Left cardiac atrium (tissue), 4 donors: Measurements from ENCODE around the gene TIMM13. TPM values are rescaled to one million over a fixed set of nuclear protein-coding genes. Genes with fewer than 3 reads are reported as not detected.

Experiments
- ATAC-seq, 2 donors: fragments of 200-7000 bp; cut with Tn5 transposase; one replicate each; pipeline ENCODE4 v1.9.1; 2020; ENCODE audit warnings: mild to moderate bottlenecking in 2 of 2, moderate library complexity in 2 of 2
- DNase-seq: peaks from one replicate; pipeline ENCODE4 v3.0.0-alpha.2; 2020
- intact Hi-C, 2 donors: fragments of 100-400 bp; cut with DNase I; formaldehyde crosslinking; loops; one replicate each; pipeline versions ENCODE4 v1.14.1 to v1.15.1; 2022 to 2023
- total RNA-seq, 2 donors: library from RNA; stranded (reverse); fragmentation: NEBNext Ultra II Directional; extraction: Animal tissue kit (Norgen Biotek cat#: 25700); gene quantifications; one replicate each; pipeline ENCODE4 v1.2.1, GENCODE V29; 2021
- donor health status: DM: no; HTN: yes; CAD: no.
- donor health status: DM: no; HTN: yes; CAD: no; lungs with severe emphysema.
- donor health status: DM: yes; HTN: yes; CAD: no.
- donor health status: Dilated cardiomyopathy.

TIMM13 gene
- total RNA-seq, 2 donors from 2014 or later, result 76.8 to 78.7 TPM

- intact Hi-C loops, result no loop called here
- no peak for ATAC-seq
- no peak for DNase-seq
These were observed 30.1 kb upstream of the TIMM13 start for GRCh38 chr19:2457394-2458037.

- ATAC-seq (peak; percentile 22 to 35), DNase-seq (peak; percentile 51)
- intact Hi-C loops, result no loop called here
These were observed 28.6 kb upstream of the TIMM13 start for GRCh38 chr19:2455851-2456570.

DNA sequence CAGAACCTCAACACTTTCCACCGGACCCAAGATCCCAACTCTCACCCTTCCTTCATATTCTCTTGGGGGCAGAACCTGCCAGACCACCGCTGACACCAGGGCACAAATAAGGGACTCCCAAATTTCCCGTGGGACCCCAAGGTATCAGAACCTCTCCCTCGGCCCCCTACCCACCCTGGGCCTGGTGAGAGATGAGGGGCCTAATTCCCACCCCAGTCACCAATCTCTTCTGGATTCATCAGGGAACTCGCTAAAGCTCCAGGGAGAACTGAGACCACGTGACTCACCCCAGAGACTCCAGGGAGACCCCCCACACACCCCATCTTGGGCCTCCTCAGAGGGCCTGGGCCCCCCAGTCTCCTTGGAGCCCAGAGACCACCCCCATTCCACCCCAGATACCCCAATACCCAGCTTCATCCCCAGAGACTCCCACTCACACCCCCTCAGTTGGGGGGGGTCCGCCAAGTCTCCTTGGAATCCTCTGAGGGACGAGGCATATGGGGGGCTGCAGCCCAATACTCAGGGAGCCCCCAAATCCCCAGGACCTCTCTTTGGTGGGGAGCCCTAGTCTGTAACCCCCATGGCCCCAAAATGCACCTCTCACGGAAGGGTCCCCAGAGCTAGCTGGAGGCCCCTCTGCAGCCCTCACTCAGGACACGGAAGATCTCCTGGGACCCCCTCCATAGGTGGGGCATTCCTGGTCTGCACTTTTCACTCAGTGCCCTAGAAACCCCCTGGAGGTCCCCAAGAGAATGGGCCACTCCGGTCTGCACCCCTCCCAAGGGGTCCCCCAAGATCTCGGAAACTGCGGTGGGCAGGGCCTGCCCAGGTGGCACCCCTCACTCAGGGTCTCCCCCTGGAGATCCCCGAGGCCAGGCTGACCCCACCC is 27.8 kb upstream of the TIMM13 start:
- ATAC-seq (peak in 1 of 2 donors; percentile 4), DNase-seq (peak; percentile 15)
- intact Hi-C loops, result no loop called here

GRCh38 chr19:2454199-2454961 is 27.0 kb upstream of the TIMM13 start:
- DNase-seq (peak; percentile 12), ATAC-seq (no peak)
- intact Hi-C loops, result no loop called here

GRCh38 chr19:2453431-2454025 is 26.1 kb upstream of the TIMM13 start:
- intact Hi-C loops, result no loop called here
- ATAC-seq (no peak), DNase-seq (no peak)

GRCh38 chr19:2451741-2452140 is 24.4 kb upstream of the TIMM13 start:
- ATAC-seq (no peak), DNase-seq (no peak)
- intact Hi-C loops, result no loop called here

- intact Hi-C loops, result no loop called here
- no peak for ATAC-seq
These were observed 23.8 kb upstream of the TIMM13 start for GRCh38 chr19:2451138-2451537.

GRCh38 chr19:2449019-2449418 is 21.6 kb upstream of the TIMM13 start:
- intact Hi-C loops, result no loop called here
- ATAC-seq (no peak), DNase-seq (no peak)

More at GRCh38 chr19:2451138-2451537, 23.8 kb upstream of the TIMM13 start:
- DNase-seq, result no peak

DNA sequence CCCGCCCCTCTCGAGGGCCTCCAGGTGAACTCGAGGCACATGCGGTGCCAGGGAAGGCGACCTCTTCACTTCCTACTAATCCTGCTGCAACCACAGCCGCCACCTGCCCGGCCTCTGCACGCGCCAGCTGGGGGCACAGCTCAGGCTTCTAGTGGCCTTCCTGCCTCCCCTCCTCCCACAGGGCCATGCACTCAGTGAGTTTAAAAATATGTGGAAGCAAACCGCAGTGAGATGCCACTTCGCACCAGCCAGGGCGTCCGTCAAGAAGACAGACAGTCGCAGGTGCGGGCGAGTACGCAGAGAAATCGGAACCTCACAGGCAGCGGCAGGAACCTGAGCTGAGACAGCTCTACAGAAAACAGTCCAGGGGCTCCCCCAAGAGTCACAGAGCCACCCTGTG is 19.0 kb upstream of the TIMM13 start:
- DNase-seq, result no peak
- no peak for ATAC-seq
- intact Hi-C loops, result no loop called here

DNA sequence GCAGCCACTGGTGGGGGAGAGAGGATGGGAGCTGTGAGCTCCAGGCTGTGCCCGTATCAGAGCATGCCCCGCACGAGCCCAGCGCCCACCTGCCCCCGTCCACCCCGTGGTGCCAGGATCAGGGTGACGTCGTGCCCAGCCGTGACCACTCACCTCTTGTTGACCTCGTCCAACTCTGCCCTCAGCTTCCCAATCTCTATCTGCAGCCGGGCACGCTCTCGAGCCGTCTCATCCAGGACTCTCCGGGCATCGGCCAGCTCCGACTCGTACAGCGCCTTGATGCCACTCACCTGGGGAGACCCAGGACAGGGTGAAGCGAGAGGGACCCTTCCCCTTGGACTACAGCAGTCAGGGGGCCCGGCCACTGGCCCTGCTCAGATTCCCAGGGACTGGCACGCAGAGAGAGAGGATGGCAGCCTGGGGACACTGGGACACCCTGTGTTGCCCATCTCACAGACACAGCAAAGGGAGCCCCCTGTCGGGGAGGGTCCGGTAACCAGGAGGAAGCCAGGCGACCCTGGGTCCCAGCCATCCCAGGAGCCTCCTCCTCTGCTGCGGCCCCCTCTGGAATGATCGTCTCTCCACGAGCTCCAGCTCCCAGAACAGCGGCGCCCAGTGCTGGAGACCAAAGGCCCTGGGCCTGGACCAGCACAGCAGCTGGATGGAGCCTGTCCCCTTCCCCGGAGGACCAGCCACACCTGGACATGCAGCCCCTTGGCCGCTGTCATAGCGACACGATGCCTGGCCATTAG is 17.0 kb upstream of the TIMM13 start:
- no peak for DNase-seq
- no peak for ATAC-seq
- intact Hi-C loops, result no loop called here

DNA sequence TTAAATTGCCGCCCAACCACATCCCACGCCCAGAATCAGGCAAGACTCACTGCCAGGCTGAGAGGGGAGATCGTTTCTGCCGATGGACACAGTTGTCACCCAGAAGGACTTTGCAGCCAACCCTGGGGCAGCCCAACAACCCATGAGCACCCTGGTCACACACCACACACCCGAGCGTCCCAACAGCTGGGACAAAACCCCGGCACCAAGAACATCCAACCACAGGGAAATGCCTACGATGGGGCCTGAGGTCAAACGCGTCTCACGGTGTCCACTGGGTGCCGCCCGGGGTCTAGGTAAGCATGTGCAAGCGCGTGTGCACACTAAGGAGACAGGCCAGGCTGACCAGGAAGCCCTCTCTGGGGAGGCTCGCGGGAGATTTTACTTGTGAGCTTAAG is 16.4 kb upstream of the TIMM13 start:
- intact Hi-C loops, result no loop called here
- no peak for DNase-seq
- ATAC-seq, result no peak

DNA sequence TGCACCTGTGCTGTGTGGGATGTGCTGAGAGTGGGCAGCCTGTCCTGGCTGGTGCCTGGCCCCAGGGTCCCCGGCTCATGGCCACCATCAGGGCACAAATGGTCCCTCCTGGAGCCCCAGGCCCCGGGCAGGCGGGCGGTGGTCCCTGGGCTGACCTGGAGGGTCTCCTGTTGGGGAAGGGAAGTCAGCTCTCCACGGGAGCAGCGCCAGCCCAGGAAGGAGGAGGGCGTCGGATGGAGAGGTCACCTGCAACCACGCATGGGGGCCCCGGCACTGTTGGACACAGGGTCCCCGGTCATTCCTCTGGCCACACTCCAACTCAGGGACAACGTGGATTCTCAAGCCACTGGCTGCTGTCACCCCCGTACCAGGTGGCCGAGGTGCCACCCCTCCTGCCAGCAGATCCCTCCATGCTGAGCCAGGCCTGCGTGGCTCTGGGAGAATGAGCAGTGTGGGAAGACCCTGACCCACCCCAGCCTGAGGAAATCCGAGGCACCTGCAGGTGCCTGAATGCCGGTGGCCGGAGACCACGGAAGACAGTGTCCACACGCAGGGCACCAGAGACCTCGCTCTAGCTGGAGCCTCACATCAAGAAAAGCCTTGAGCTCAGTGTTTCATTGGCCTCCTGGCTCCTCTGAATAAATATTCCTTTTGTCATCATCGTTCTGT is 15.9 kb upstream of the TIMM13 start:
- ATAC-seq (no peak), DNase-seq (no peak)
- intact Hi-C loops, result no loop called here

GRCh38 chr19:2441096-2441752 is 13.8 kb upstream of the TIMM13 start:
- no peak for DNase-seq

DNA sequence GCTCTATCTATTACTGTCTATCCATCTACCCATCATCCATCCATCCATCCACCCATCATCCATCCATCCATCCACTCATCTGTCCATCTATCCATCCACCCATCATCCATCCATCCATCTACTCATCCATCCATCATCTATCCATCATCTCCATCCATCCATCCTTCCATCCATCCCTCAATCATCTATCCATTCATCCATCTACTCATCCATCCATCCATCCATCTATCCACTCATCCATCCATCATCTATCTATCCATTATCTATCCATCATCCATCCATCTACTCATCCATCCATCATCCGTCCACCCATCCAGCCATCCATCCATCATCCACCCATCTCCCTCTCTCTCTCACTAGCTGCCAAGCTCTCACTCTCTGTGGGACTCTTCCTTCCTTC is 13.1 kb upstream of the TIMM13 start:
- ATAC-seq (no peak), DNase-seq (no peak)
- intact Hi-C loops, result no loop called here

More at GRCh38 chr19:2441096-2441752, 13.8 kb upstream of the TIMM13 start:
- ATAC-seq, result no peak
- intact Hi-C loops, result no loop called here

DNA sequence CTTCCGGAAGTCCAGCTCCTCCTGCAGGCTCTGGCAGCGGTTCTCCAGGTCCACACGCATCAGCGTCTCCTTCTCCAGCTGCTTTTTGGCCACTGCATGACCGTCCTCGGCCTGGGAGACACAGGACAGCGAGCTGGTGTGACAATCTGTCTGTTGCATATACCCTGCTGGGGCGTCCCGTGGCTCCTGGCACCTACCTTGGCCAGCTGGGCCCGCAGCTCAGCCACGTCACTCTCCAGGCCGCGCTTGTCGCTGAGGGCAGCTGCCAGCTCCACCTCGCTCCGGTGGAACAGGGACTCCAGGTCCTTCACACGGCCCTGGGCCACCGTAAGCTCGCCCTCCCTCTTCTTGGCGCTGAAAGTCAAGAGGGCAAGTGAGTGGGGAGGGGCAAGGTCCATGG is 10.8 kb upstream of the TIMM13 start:
- DNase-seq (no peak), ATAC-seq (no peak)
- intact Hi-C loops, result no loop called here

GRCh38 chr19:2436926-2437325 is 9.5 kb upstream of the TIMM13 start:
- DNase-seq (no peak), ATAC-seq (no peak)
- intact Hi-C loops, result no loop called here

- intact Hi-C loops, result no loop called here
- DNase-seq (no peak), ATAC-seq (no peak)
These were observed 9.0 kb upstream of the TIMM13 start for GRCh38 chr19:2436384-2436783.
